Effector memory CD8-positive, alpha-beta T cell (primary cell): ENCODE results near the gene DNAJC5G.
A peak's percentile ranks its signal among the peaks of the same experiment; 100 is the strongest.
"Not testable (repeated sequence)": the region's sequence is repeated elsewhere in the genome, so short reads cannot be mapped to it uniquely, and the experiment has no call there.

Experiments
- ATAC-seq: fragments of 150-1000 bp; cut with Tn5 transposase; replicated peaks from 2 replicates; pipeline ENCODE4 v1.10.0; 2021; ENCODE audit warnings: mild to moderate bottlenecking, moderate library complexity
- DNase-seq, 3 experiments: peaks; one replicate each; pipeline ENCODE4 v3.0.0; 2021
- H3K27ac Mint-ChIP-seq, 2 donors: one replicate each; pipeline ENCODE4 v1.8.0; 2022; ENCODE audit warnings: mild to moderate bottlenecking in 2 of 2, mixed read lengths in 2 of 2, moderate library complexity in 2 of 2
- H3K27me3 Mint-ChIP-seq, 2 donors: one replicate each; pipeline ENCODE4 v1.8.0; 2022; ENCODE audit warnings: mixed read lengths in 2 of 2
- H3K36me3 Mint-ChIP-seq: one replicate; pipeline ENCODE4 v1.8.0; 2022; ENCODE audit warnings: mild to moderate bottlenecking, moderate library complexity, mixed read lengths; ENCODE audit not compliant: insufficient read depth
- H3K4me1 Mint-ChIP-seq, 2 donors: one replicate each; pipeline ENCODE4 v1.8.0; 2022; ENCODE audit warnings: low read depth in 2 of 2, mixed read lengths in 2 of 2
- H3K4me3 Mint-ChIP-seq, 2 donors: one replicate each; pipeline ENCODE4 v1.8.0; 2022; ENCODE audit warnings: mild to moderate bottlenecking in 2 of 2, mixed read lengths in 2 of 2, moderate library complexity in 2 of 2
- H3K9me3 Mint-ChIP-seq, 2 donors: one replicate each; pipeline ENCODE4 v1.8.0; 2022; ENCODE audit warnings: mixed read lengths in 2 of 2

DNAJC5G gene

DNA sequence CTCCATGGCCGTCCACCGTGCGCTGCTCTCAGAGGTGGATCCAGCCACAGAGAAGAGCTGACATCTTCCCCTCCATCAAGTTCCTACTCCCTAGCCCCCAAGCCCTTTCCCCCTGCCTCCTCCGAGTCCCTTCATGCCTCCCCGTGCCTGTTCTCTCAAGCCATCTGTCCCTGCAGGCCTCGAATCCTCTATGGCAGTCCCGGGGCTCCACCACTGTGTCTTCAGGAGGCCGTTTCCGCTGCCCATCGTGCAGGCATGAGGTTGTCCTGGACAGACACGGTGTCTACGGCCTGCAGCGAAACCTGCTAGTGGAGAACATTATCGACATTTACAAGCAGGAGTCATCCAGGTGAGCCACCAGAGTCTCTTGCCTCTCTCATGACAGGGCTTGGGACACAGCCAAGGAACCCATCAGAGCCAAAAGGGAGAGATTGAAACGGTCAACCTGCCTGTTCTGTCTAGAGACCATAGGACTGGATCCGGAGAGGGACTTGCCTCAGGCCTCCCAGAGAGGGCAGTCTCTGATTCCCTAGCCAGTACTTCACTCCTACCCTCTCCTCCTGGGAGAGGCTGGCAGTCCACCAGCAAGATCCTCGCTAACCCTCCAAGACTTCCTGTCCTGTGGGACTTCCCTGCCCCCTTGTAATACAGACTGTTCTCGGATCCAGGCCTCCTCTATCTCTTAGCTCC lies 23.3 kb downstream of the DNAJC5G start:
- Mint-ChIP-seq H3K4me1 (peaks cover 0 to 5% of the 10 kb centered on the region in 2 donors), H3K27me3 (peaks cover 26 to 37% of the 10 kb centered on the region in 2 donors), H3K9me3 (no peaks in the 10 kb centered on the region), H3K27ac (no peak overlapping the region), H3K4me3 (no peak overlapping the region), H3K36me3 (no peaks in the 10 kb centered on the region)
- ATAC-seq (no peak), DNase-seq (no peak)

DNA sequence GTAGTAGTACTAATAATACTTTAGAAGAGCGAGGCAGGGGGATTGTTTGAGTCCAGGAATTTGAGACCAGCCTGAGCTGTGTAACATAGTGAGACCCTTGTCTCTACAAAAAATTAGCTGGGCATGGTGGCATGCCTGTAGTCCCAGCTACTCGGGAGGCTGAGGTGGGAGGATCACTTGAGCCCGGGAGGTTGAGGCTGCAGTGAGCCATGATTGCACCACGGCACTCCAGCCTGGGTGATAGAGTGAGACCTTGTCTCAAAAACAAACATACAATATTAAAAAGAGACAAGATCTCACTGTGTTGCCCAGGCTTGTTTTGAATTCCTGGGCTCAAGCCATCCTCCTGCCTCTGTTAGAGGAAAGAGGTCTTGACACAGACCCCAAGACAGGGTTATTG lies 25.4 kb downstream of the DNAJC5G start:
- H3K27me3 Mint-ChIP-seq = peaks cover 26 to 45% of the 10 kb centered on the region in 2 donors
- not testable (repeated sequence) for H3K27ac Mint-ChIP-seq, ATAC-seq, H3K4me1 Mint-ChIP-seq, H3K36me3 Mint-ChIP-seq, H3K4me3 Mint-ChIP-seq, DNase-seq, H3K9me3 Mint-ChIP-seq

DNA sequence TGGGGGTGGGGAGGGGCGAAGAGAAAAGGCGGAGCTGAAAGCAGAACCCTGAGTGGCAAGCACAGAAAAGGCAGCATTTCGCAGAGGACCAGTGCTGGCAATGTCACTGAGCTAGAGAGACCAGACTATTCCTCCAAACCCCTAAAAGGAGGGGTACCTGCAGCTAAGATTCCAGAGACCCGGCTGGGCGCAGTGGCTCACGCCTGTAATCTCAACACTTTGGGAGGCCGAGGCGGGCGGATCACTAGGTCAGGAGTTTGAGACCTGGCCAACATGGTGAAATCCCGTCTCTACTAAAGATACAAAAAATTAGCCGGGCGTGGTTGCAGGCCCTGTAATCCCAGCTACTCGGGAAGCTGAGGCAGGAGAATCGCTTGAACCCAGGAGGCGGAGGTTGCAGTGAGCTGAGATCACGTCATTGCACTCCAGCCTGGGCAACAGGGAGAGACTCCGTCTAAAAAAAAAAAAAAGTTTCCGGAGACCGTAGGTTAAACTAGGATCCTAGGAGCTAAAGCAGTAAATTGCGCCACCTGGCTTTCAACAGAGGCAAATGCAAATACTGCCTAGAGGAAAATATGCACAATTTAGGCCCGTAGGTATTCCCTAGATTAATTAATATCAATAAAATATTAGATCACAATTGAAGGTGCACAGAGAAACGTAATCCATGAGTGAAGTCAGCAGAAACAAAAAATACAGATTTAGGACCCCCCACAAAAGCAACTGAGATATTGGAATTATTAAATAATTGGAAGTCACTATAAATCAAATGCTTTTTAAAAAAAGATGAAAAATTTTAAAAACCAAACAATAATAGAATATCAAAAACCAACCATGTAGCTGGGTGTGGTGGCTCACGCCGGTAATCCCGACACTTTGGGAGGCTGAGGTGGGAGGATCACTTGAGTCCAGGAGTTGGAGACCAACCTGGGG lies 28.1 kb downstream of the DNAJC5G start:
- Mint-ChIP-seq H3K36me3 (no peaks in the 10 kb centered on the region), H3K4me3 (peak overlapping the region; percentile 29 to 61), H3K9me3 (no peaks in the 10 kb centered on the region), H3K4me1 (peaks cover 7 to 8% of the 10 kb centered on the region in 2 donors), H3K27me3 (peaks cover 21 to 40% of the 10 kb centered on the region in 2 donors), H3K27ac (peak overlapping the region in 1 of 2 donors; percentile 8)
- peak; percentile 70 for ATAC-seq
- peak; percentile 30 to 45 (median 35) for DNase-seq

DNA sequence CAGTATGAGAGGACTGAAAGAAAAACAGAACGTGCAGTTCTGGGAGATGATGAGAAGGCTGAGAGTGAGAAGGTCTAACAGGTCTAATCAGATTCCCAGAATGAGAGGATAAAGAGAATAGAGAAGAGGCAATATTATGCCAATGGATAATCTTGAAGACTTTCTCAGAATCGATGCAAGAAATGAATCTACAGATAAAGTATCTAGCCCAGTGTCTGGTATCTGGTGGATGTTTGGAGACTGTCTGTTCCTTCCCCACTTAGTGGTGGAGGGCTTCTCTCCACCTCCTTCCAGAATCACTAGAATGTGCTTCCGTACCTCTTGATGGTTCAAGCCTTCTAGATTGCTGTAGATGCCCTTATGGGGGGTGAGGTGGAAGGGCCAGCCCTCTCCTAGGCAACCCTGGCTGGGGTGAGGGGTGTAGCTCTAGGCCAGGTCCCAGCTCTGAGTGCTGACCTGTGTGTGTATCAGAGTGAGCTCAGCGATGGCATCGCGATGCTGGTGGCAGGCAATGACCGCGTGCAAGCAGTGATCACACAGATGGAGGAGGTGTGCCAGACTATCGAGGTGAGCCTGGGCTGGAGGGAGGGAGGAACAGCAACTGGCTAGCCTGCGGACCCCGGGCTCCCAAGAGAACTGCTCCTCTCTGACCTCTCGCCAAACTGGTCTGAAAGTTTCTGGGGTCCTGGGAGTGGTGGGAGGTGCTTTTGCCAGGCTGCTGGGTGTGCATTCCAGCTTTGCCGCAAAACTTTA lies 29.4 kb downstream of the DNAJC5G start:
- Mint-ChIP-seq H3K27me3 (peaks cover 8 to 30% of the 10 kb centered on the region in 2 donors), H3K36me3 (no peaks in the 10 kb centered on the region), H3K4me3 (no peak overlapping the region), H3K27ac (no peak overlapping the region), H3K4me1 (peaks cover 7 to 8% of the 10 kb centered on the region in 2 donors), H3K9me3 (no peaks in the 10 kb centered on the region)
- ATAC-seq (no peak), DNase-seq (no peak)

DNA sequence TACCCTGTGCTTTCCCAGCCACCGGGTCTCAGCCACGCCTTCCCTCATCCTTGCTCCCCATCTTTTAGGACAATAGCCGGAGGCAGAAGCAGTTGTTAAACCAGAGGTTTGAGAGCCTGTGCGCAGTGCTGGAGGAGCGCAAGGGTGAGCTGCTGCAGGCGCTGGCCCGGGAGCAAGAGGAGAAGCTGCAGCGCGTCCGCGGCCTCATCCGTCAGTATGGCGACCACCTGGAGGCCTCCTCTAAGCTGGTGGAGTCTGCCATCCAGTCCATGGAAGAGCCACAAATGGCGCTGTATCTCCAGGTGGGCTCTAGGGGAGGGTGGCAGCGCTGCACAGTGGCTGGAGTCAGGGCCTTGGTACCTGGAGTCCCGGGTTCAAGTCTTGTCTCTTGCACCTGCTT lies 30.3 kb downstream of the DNAJC5G start:
- DNase-seq (no peak), ATAC-seq (no peak)
- peaks cover 7 to 30% of the 10 kb centered on the region in 2 donors for H3K27me3 Mint-ChIP-seq
- H3K9me3 Mint-ChIP-seq = no peaks in the 10 kb centered on the region
- no peaks in the 10 kb centered on the region for H3K36me3 Mint-ChIP-seq
- peaks cover 7 to 8% of the 10 kb centered on the region in 2 donors for H3K4me1 Mint-ChIP-seq
- no peak overlapping the region for H3K27ac Mint-ChIP-seq
- H3K4me3 Mint-ChIP-seq = peak overlapping the region in 1 of 2 donors; percentile 68

DNA sequence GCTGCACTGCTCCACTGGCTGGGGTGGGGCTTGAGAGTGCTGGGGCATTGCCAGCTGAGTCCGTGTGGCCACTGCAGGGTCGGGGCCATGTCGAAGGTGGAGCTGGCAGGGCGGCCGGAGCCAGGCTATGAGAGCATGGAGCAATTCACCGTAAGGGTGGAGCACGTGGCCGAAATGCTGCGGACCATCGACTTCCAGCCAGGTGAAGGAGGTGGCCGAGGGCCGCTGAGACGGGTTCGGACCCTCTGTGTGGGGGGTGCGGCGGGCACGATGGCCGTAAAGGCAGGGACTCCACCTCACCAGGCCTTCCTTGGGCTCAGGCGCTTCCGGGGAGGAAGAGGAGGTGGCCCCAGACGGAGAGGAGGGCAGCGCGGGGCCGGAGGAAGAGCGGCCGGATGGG lies 30.9 kb downstream of the DNAJC5G start:
- no peak overlapping the region for H3K27ac Mint-ChIP-seq

DNA sequence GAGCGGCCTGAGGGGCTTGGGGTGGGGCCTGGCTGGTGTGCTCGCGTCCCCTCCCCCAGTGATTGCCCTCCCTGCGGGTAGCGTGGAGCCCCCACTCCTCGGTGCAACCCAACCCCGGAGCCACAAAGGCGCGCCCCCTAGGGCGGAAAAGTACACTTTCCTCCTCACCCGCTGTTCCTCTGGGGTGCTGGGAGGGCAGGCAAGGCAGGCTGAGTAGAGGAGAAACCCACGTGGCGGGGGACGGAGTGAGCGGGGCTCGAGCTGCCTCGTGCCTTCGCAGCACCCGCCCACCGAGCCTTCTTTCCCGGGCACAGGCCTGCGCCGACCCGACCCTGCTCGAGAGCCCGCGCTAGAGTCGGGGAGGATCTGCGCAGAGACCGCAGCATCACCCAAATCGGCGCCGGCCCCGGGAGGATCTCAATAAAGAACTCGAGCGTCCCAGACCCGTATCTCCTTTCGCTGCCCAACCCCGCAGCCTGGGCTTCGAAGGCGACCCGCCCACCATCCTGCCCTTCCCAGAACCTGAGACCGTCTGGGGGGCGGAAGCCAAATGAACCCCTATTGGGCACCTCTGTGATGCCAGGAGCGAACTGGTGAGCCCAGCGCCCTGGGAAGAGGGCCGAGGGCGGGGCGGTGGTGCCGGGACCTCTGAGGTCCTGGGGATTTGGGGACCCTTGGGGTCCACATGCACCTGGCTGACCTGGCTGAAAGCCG lies 31.5 kb downstream of the DNAJC5G start:
- H3K27ac Mint-ChIP-seq = no peak overlapping the region
- H3K36me3 Mint-ChIP-seq = no peaks in the 10 kb centered on the region
- H3K4me3 Mint-ChIP-seq = peak overlapping the region; percentile 61 to 68
- ATAC-seq = peak; percentile 64
- H3K4me1 Mint-ChIP-seq = peaks cover 7 to 8% of the 10 kb centered on the region in 2 donors
- H3K27me3 Mint-ChIP-seq = peaks cover 7 to 30% of the 10 kb centered on the region in 2 donors
- H3K9me3 Mint-ChIP-seq = no peaks in the 10 kb centered on the region
- peak in 1 of 3 experiments; percentile 19 for DNase-seq

More for the DNA sequence above, 30.9 kb downstream of the DNAJC5G start:
- Mint-ChIP-seq H3K36me3 (no peaks in the 10 kb centered on the region), H3K4me3 (peak overlapping the region; percentile 61 to 68), H3K27me3 (peaks cover 7 to 30% of the 10 kb centered on the region in 2 donors), H3K4me1 (peaks cover 7 to 8% of the 10 kb centered on the region in 2 donors), H3K9me3 (no peaks in the 10 kb centered on the region)
- DNase-seq (no peak), ATAC-seq (peak; percentile 11)

DNA sequence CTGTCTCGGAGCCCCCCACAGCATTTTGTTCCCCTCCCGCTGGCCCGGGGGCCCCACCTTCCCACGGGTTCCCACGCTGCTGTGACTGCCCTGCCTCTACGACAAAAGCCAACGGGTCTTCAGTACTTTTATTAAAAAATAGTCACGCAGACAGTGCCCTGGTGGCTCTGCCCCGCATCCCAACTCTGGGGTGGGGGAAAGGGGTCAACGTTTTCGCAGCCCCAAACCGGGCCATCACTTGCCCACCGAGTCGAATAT lies 32.0 kb downstream of the DNAJC5G start:
- H3K9me3 Mint-ChIP-seq = no peaks in the 10 kb centered on the region

DNA sequence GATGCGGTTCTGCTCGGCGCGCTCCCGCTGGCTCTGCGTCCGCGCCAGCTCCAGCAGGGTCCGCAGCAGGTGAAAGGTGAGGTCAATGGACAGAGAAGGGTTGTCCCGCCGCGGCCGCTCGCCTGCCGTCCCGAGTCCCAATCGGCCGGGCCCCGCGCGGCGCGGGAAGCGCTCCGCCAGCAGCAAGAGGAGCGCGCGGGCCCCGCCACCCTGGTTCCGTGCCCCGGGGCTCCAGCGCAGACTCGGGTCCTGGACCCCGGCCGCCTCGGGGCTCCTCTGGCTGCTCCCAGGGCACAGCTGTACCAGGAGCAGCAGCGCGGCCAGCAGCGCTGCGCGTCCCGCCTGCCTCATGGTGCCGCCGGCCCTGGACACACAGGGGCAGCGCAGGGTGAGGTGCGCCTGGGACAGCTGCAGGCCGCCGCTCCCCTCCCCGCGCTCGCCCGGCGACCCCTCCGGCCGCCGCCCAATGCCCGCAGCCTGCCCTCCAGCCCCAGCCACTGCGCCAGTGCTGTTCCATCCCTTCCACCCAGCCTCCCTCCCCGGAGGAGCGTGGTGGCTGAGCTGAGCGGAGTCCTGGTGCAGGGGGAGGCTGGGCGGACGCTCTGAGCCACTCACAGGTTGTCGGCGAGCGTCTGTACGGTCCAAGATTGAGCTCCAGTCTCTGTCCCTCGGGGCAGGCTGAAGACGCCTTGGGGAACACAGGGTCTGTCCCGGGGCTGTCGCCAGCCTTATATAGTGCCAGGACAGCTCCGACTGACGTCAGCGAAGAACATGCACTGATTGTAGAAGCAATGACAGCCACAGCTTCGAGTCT lies 32.5 kb downstream of the DNAJC5G start:
- no peak for ATAC-seq
- Mint-ChIP-seq H3K4me3 (peak overlapping the region; percentile 61 to 68), H3K27ac (no peak overlapping the region), H3K4me1 (peaks cover 5 to 8% of the 10 kb centered on the region in 2 donors), H3K27me3 (peaks cover 7 to 30% of the 10 kb centered on the region in 2 donors), H3K36me3 (no peaks in the 10 kb centered on the region), H3K9me3 (no peaks in the 10 kb centered on the region)
- no peak for DNase-seq

More for the DNA sequence above, 32.0 kb downstream of the DNAJC5G start:
- ATAC-seq (no peak), DNase-seq (no peak)
- Mint-ChIP-seq H3K27me3 (peaks cover 7 to 30% of the 10 kb centered on the region in 2 donors), H3K36me3 (no peaks in the 10 kb centered on the region), H3K4me1 (peaks cover 7 to 8% of the 10 kb centered on the region in 2 donors), H3K4me3 (peak overlapping the region; percentile 61 to 68), H3K27ac (no peak overlapping the region)

DNA sequence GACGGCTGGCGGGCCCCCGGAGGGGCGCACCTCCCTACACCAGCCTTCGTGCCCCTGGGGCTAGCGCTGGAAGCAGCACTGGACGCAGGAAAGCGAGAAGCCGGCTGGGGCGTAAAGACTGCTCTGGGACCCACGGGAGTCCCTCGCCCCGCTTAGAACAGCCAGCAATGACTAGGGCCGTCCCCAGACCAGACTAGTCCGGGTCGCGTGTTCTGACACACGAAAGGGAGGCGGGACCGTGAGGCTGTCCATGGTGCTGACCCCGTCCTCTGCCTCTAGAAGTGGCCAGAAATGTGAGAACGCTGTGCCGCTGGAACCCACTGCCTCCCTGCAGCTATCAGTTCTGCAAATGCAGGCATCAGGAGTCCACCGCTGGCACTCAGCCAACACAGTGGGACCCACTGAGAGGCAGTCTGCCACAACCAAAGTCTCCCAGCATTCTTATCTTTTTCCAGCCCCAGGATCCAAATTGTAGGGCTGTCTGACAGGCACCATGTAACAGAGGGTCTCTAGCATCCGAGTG lies 33.2 kb downstream of the DNAJC5G start, which contains the start of gene UCN:
Gene UCN (minus strand): TSS at position 87 of the 523 bp plus-strand sequence. CDS start 550 bp downstream, outside the sequence.
- peak within 1 kb of the TSS; percentile 61 to 68 for H3K4me3 Mint-ChIP-seq
- no peak for ATAC-seq

DNA sequence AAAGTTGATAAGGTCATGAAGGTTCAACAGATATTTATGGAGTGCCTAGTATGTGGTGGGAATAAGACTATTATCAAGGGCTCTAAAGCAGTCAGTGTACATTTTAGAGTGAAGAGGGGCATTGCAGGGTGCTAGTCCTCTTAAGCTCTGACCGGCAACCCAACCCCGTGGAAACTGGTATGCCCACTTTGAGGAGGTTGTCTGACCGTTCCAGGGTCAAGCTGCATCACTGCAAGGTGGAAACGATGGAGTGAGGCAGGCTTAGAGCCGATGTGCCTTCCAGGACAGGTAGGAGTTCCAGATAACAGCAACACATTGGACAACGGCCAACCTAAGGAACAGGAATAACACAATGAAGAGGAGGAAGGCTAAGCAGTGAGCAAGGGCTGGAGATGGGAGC lies 34.4 kb downstream of the DNAJC5G start:
- peaks cover 3 to 8% of the 10 kb centered on the region in 2 donors for H3K4me1 Mint-ChIP-seq
- H3K27ac Mint-ChIP-seq = peak overlapping the region in 1 of 2 donors; percentile 35
- ATAC-seq = no peak
- no peak for DNase-seq
- H3K36me3 Mint-ChIP-seq = no peaks in the 10 kb centered on the region
- H3K4me3 Mint-ChIP-seq = no peak overlapping the region
- no peaks in the 10 kb centered on the region for H3K9me3 Mint-ChIP-seq
- peaks cover 7 to 26% of the 10 kb centered on the region in 2 donors for H3K27me3 Mint-ChIP-seq

More for the DNA sequence above, 33.2 kb downstream of the DNAJC5G start, which contains the start of gene UCN:
- Mint-ChIP-seq H3K27ac (no peak within 1 kb of the TSS), H3K4me1 (peaks cover 3 to 8% of the 10 kb centered on the region in 2 donors), H3K9me3 (no peaks in the 10 kb centered on the region), H3K36me3 (no peaks in the 10 kb centered on the region), H3K27me3 (peaks cover 7 to 30% of the 10 kb centered on the region in 2 donors)
- no peak for DNase-seq

DNA sequence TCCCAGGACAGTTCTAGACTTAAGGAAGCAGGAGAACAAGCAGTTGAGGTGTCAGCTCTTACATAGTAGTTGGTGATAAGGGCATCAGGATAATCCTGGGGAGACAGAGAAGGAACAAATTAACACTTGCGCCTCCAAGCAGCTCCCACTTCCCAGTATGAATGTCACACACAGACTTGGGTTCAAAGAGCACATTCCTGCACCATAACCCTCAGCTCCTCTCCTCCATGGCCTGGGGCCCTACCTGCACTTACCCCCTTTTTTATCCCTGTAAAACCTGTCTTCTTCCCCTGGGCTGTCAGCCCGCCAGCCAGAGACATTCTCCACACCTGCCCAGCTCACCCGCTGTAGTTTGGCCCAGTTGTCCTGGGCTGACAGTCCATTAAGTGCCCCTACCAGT lies 36.9 kb downstream of the DNAJC5G start:
- no peak overlapping the region for H3K27ac Mint-ChIP-seq
- H3K4me3 Mint-ChIP-seq = no peak overlapping the region
- H3K27me3 Mint-ChIP-seq = peaks cover 0 to 1% of the 10 kb centered on the region in 2 donors
- DNase-seq = no peak
- no peaks in the 10 kb centered on the region for H3K9me3 Mint-ChIP-seq
- no peaks in the 10 kb centered on the region for H3K36me3 Mint-ChIP-seq
- H3K4me1 Mint-ChIP-seq = peaks cover 0 to 2% of the 10 kb centered on the region in 2 donors
- no peak for ATAC-seq
